ENCODE results near the gene PAM16. TPM values are rescaled to one million over a fixed set of nuclear protein-coding genes. Genes with fewer than 3 reads are reported as not detected.

PAM16 gene
- total RNA-seq, 2 donors from 2014 or later: 46.6 to 48.2 TPM

GRCh38 chr16:4380119-4381063 is 29.3 kb upstream of the PAM16 start:
- Mint-ChIP-seq H3K4me3 (no peak overlapping the region), H3K9me3 (no peaks in the 10 kb centered on the region), H3K36me3 (ENCODE audit: insufficient read depth in 2 of 2) (peaks cover 0 to 1% of the 10 kb centered on the region in 2 donors), H3K4me1 (ENCODE audit: low read depth) (peaks cover 7% of the 10 kb centered on the region), H3K27ac (no peak overlapping the region), H3K27me3 (ENCODE audit: low read depth) (no peaks in the 10 kb centered on the region)
- ATAC-seq (replicated peaks in 1 of 2): no peak
- no peak for DNase-seq

GRCh38 chr16:4378999-4379690 is 28.0 kb upstream of the PAM16 start:
- DNase-seq: no peak
- H3K36me3 Mint-ChIP-seq (ENCODE audit: insufficient read depth in 2 of 2): peaks cover 0 to 1% of the 10 kb centered on the region in 2 donors
- no peak overlapping the region for H3K27ac Mint-ChIP-seq

GRCh38 chr16:4378161-4378666 is 27.1 kb upstream of the PAM16 start:
- no peak for ATAC-seq (replicated peaks in 1 of 2)
- DNase-seq: no peak
- H3K4me1 Mint-ChIP-seq (ENCODE audit: low read depth): peaks cover 7% of the 10 kb centered on the region
- no peaks in the 10 kb centered on the region for H3K9me3 Mint-ChIP-seq
- peaks cover 0 to under 1% of the 10 kb centered on the region in 2 donors for H3K36me3 Mint-ChIP-seq (ENCODE audit: insufficient read depth in 2 of 2)
- no peak overlapping the region for H3K27ac Mint-ChIP-seq
- no peaks in the 10 kb centered on the region for H3K27me3 Mint-ChIP-seq (ENCODE audit: low read depth)
- no peak overlapping the region for H3K4me3 Mint-ChIP-seq

More at GRCh38 chr16:4378999-4379690, 28.0 kb upstream of the PAM16 start:
- no peak overlapping the region for H3K4me3 Mint-ChIP-seq
- no peaks in the 10 kb centered on the region for H3K27me3 Mint-ChIP-seq (ENCODE audit: low read depth)
- ATAC-seq (replicated peaks in 1 of 2): no peak
- no peaks in the 10 kb centered on the region for H3K9me3 Mint-ChIP-seq
- H3K4me1 Mint-ChIP-seq (ENCODE audit: low read depth): peaks cover 7% of the 10 kb centered on the region

GRCh38 chr16:4377573-4378154 is 26.5 kb upstream of the PAM16 start:
- H3K4me1 Mint-ChIP-seq (ENCODE audit: low read depth): peaks cover 7% of the 10 kb centered on the region
- no peak for ATAC-seq (replicated peaks in 1 of 2)
- DNase-seq: no peak
- H3K27ac Mint-ChIP-seq: no peak overlapping the region
- no peaks in the 10 kb centered on the region for H3K36me3 Mint-ChIP-seq (ENCODE audit: insufficient read depth in 2 of 2)
- H3K27me3 Mint-ChIP-seq (ENCODE audit: low read depth): no peaks in the 10 kb centered on the region
- H3K4me3 Mint-ChIP-seq: no peak overlapping the region
- no peaks in the 10 kb centered on the region for H3K9me3 Mint-ChIP-seq

- H3K27ac Mint-ChIP-seq: no peak overlapping the region
- no peak for ATAC-seq (replicated peaks in 1 of 2)
- H3K27me3 Mint-ChIP-seq (ENCODE audit: low read depth): no peaks in the 10 kb centered on the region
- DNase-seq: no peak
- H3K9me3 Mint-ChIP-seq: no peaks in the 10 kb centered on the region
- H3K4me3 Mint-ChIP-seq: no peak overlapping the region
- no peaks in the 10 kb centered on the region for H3K36me3 Mint-ChIP-seq (ENCODE audit: insufficient read depth in 2 of 2)
- H3K4me1 Mint-ChIP-seq (ENCODE audit: low read depth): peaks cover 7% of the 10 kb centered on the region
Observed at GRCh38 chr16:4376893-4377572, 25.9 kb upstream of the PAM16 start.

GRCh38 chr16:4376126-4376892 is 25.2 kb upstream of the PAM16 start:
- no peak for ATAC-seq (replicated peaks in 1 of 2)
- no peaks in the 10 kb centered on the region for H3K27me3 Mint-ChIP-seq (ENCODE audit: low read depth)
- peaks cover 7% of the 10 kb centered on the region for H3K4me1 Mint-ChIP-seq (ENCODE audit: low read depth)

GRCh38 chr16:4375717-4376116 is 24.6 kb upstream of the PAM16 start:
- no peak overlapping the region for H3K27ac Mint-ChIP-seq
- H3K4me1 Mint-ChIP-seq (ENCODE audit: low read depth): peaks cover 7% of the 10 kb centered on the region
- no peaks in the 10 kb centered on the region for H3K27me3 Mint-ChIP-seq (ENCODE audit: low read depth)
- H3K9me3 Mint-ChIP-seq: no peaks in the 10 kb centered on the region
- DNase-seq (no peak), ATAC-seq (replicated peaks in 1 of 2) (no peak)
- H3K4me3 Mint-ChIP-seq: no peak overlapping the region
- no peaks in the 10 kb centered on the region for H3K36me3 Mint-ChIP-seq (ENCODE audit: insufficient read depth in 2 of 2)

More at GRCh38 chr16:4376126-4376892, 25.2 kb upstream of the PAM16 start:
- Mint-ChIP-seq H3K9me3 (no peaks in the 10 kb centered on the region), H3K27ac (no peak overlapping the region), H3K4me3 (no peak overlapping the region), H3K36me3 (ENCODE audit: insufficient read depth in 2 of 2) (no peaks in the 10 kb centered on the region)
- no peak for DNase-seq

- Mint-ChIP-seq H3K9me3 (no peaks in the 10 kb centered on the region), H3K27ac (no peak overlapping the region), H3K36me3 (ENCODE audit: insufficient read depth in 2 of 2) (no peaks in the 10 kb centered on the region), H3K4me1 (ENCODE audit: low read depth) (peaks cover 7% of the 10 kb centered on the region), H3K4me3 (no peak overlapping the region), H3K27me3 (ENCODE audit: low read depth) (no peaks in the 10 kb centered on the region)
- no peak for DNase-seq
- ATAC-seq (replicated peaks in 1 of 2): no peak
Observed at GRCh38 chr16:4373909-4374742, 23.0 kb upstream of the PAM16 start.

- H3K4me1 Mint-ChIP-seq (ENCODE audit: low read depth): peaks cover 7% of the 10 kb centered on the region
- ATAC-seq (replicated peaks in 1 of 2): no peak
- no peaks in the 10 kb centered on the region for H3K27me3 Mint-ChIP-seq (ENCODE audit: low read depth)
- H3K4me3 Mint-ChIP-seq: no peak overlapping the region
- H3K27ac Mint-ChIP-seq: no peak overlapping the region
- H3K9me3 Mint-ChIP-seq: no peaks in the 10 kb centered on the region
- H3K36me3 Mint-ChIP-seq (ENCODE audit: insufficient read depth in 2 of 2): no peaks in the 10 kb centered on the region
- DNase-seq: no peak
Observed at GRCh38 chr16:4373356-4373908, 22.3 kb upstream of the PAM16 start.

GRCh38 chr16:4372578-4373355 is 21.6 kb upstream of the PAM16 start:
- Mint-ChIP-seq H3K27ac (no peak overlapping the region), H3K4me3 (peak overlapping the region in 1 of 2 donors; percentile 75), H3K27me3 (ENCODE audit: low read depth) (no peaks in the 10 kb centered on the region), H3K9me3 (no peaks in the 10 kb centered on the region), H3K36me3 (ENCODE audit: insufficient read depth in 2 of 2) (no peaks in the 10 kb centered on the region), H3K4me1 (ENCODE audit: low read depth) (peaks cover 4% of the 10 kb centered on the region)
- ATAC-seq (replicated peaks in 1 of 2): no peak
- no peak for DNase-seq

All from activated T-cell treated with anti-CD3 and anti-CD28 coated beads, Interleukin-2, amount 50 U/mL, for 72 hours (primary cell).